DND-41 (cell line): ENCODE results near the gene FGFR3.

Source experiments
- ATAC-seq: fragments of 200-7000 bp; cut with Tn5 transposase; 3 replicates; pipeline ENCODE4 v1.9.1; 2021; ENCODE audit warnings: low read depth; ENCODE audit not compliant: insufficient read depth
- DNase-seq: peaks from one replicate; pipeline ENCODE4 v3.0.0-alpha.2; 2020
- H2AFZ ChIP-seq: 2 replicates; pipeline ENCODE4 v1.6.0; 2012; ENCODE audit warnings: low read depth, low read length
- H3K27ac ChIP-seq: 2 replicates; pipeline ENCODE4 v1.5.1; 2012; ENCODE audit warnings: low read length, inconsistent platforms
- H3K27me3 ChIP-seq: fragments of 200-600 bp; sonication (generic); 2 replicates; pipeline ENCODE4 v1.6.0; 2012; ENCODE audit warnings: low read length, mild to moderate bottlenecking, inconsistent platforms; ENCODE audit not compliant: insufficient read depth, poor library complexity
- H3K36me3 ChIP-seq: 2 replicates; pipeline ENCODE4 v1.5.1; 2012; ENCODE audit warnings: low read length, inconsistent platforms; ENCODE audit not compliant: insufficient read depth
- H3K4me1 ChIP-seq: 2 replicates; pipeline ENCODE4 v1.5.1; 2012; ENCODE audit warnings: mild to moderate bottlenecking, low read length; ENCODE audit not compliant: insufficient read depth
- H3K4me2 ChIP-seq: 2 replicates; pipeline ENCODE4 v1.6.0; 2012; ENCODE audit warnings: mild to moderate bottlenecking, moderate library complexity, low read length, inconsistent platforms; ENCODE audit not compliant: insufficient read depth
- H3K4me3 ChIP-seq, 2 experiments: fragments of 200-600 bp in 1 of 2; shearing (Covaris generic) in 1 of 2; 2 replicates each; pipeline ENCODE4 v1.5.1; 2012 to 2016; ENCODE audit warnings: inconsistent platforms in 2 of 2, low read length in 2 of 2, mild to moderate bottlenecking in 2 of 2, low read depth in 1 of 2, moderate library complexity in 1 of 2
- H3K79me2 ChIP-seq: 2 replicates; pipeline ENCODE4 v1.6.0; 2012; ENCODE audit warnings: low read length, inconsistent platforms; ENCODE audit not compliant: insufficient read depth
- H3K9ac ChIP-seq: 2 replicates; pipeline ENCODE4 v1.6.0; 2012; ENCODE audit warnings: low read depth, mild to moderate bottlenecking, inconsistent platforms, low read length, moderate library complexity
- H3K9me3 ChIP-seq: 2 replicates; pipeline ENCODE4 v1.5.1; 2012; ENCODE audit warnings: low read length, moderate library complexity, mild to moderate bottlenecking, inconsistent platforms; ENCODE audit not compliant: insufficient read depth, severe bottlenecking
- H4K20me1 ChIP-seq: 2 replicates; pipeline ENCODE4 v1.6.0; 2012; ENCODE audit warnings: low read length; ENCODE audit not compliant: insufficient read depth
- EZH2 ChIP-seq: IDR thresholded peaks from 3 replicates; pipeline ENCODE4 v1.6.1; 2012; ENCODE audit warnings: borderline replicate concordance, low read depth, mild to moderate bottlenecking, moderate library complexity, low read length, inconsistent platforms; ENCODE audit not compliant: severe bottlenecking
- TF ChIP-seq, protein P1 (sequence below): IDR thresholded peaks from 2 replicates; pipeline ENCODE4 v1.5.1; 2012; ENCODE audit warnings: borderline replicate concordance, low read length, moderate library complexity, mild to moderate bottlenecking; ENCODE audit not compliant: poor library complexity, severe bottlenecking; ENCODE audit errors: extremely low read depth

The FGFR3 gene

DNA sequence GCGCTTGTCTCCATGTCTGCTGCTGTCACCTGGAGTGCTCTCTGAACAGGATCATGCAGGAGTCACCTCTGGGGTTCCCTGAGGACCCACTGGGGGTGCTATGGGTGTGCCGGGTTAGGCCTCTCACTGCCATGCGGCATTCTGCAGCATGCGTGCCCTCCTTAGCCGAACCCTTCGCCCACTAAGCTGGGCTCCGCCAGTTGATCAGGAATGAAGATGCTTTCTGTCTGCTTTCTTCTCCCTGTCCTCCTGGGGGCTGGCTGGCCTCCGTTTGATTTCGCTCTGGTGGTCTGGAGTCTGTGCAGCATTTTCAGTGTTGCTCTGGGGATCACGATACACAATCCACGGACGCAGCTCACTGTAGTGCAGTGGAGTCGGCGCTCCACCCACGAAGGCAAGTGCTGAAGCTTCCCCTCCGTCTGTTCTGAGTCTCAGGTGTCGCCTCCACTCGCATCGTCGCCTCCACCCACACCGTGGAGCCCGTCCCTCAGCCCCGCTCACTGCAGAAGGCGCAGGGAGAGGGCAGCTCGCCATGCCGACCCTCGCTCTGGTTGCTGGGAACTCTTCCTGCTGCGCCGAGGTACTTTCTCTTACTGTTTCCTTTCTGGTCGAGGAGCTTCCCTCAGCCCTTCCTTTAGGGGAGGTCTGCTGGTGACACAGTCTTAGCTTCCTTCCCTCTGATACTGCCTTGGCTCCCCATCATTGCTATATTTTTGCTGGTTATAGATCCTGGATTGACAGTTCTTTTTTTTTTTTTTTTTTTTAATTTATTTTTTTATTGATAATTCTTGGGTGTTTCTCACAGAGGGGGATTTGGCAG is 33.6 kb downstream of the FGFR3 start:
- peaks cover 27% of the 10 kb centered on the region for H3K4me1 ChIP-seq
- H3K9me3 ChIP-seq: no peaks in the 10 kb centered on the region
- no peak overlapping the region for H3K4me2 ChIP-seq
- ATAC-seq (no peak), DNase-seq (no peak)
- H3K27me3 ChIP-seq: no peaks in the 10 kb centered on the region
- H3K79me2 ChIP-seq: no peaks in the 10 kb centered on the region
- H3K9ac ChIP-seq: no peak overlapping the region
- H3K36me3 ChIP-seq: peaks cover 66% of the 10 kb centered on the region
- no peak overlapping the region for H3K4me3 ChIP-seq
- TF ChIP-seq EZH2: no peak
- TF ChIP-seq, protein P1, sequence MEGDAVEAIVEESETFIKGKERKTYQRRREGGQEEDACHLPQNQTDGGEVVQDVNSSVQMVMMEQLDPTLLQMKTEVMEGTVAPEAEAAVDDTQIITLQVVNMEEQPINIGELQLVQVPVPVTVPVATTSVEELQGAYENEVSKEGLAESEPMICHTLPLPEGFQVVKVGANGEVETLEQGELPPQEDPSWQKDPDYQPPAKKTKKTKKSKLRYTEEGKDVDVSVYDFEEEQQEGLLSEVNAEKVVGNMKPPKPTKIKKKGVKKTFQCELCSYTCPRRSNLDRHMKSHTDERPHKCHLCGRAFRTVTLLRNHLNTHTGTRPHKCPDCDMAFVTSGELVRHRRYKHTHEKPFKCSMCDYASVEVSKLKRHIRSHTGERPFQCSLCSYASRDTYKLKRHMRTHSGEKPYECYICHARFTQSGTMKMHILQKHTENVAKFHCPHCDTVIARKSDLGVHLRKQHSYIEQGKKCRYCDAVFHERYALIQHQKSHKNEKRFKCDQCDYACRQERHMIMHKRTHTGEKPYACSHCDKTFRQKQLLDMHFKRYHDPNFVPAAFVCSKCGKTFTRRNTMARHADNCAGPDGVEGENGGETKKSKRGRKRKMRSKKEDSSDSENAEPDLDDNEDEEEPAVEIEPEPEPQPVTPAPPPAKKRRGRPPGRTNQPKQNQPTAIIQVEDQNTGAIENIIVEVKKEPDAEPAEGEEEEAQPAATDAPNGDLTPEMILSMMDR: peak; percentile 10
- H3K27ac ChIP-seq: no peak overlapping the region
- no peak overlapping the region for H2AFZ ChIP-seq
- no peaks in the 10 kb centered on the region for H4K20me1 ChIP-seq

DNA sequence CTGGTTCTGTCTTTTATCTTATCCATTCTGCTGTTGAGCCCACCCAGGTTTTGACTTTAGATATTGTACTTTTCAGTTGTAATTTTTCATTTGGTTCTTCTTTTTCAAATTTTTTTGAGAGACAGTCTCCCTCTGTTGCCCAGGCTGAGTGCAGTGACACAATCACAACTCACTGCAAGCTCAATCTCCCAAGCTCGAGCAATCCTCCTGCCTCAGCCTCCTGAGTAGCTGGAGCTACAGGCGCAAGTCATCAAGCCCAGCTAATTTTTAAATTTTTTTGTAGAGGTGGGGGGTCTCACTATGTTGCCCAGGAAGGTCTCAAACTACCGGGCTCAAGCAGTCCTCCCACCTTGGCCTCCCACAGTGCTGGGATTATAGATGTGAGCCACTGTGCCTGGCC is 37.1 kb downstream of the FGFR3 start:
- no peak overlapping the region for H2AFZ ChIP-seq
- no peak for TF ChIP-seq EZH2
- TF ChIP-seq, protein P1: peak; percentile 14
- ATAC-seq (peak; percentile 58), DNase-seq (peak; percentile 69)
- H3K4me2 ChIP-seq: peak overlapping the region; percentile 58
- peaks cover 6% of the 10 kb centered on the region; the same call in 1 of the 2 replicates for H3K79me2 ChIP-seq
- peaks cover 59% of the 10 kb centered on the region for H3K4me1 ChIP-seq
- H4K20me1 ChIP-seq: no peaks in the 10 kb centered on the region
- H3K27ac ChIP-seq: peak overlapping the region; percentile 99
- no peaks in the 10 kb centered on the region for H3K9me3 ChIP-seq
- peaks cover 65% of the 10 kb centered on the region for H3K36me3 ChIP-seq
- no peaks in the 10 kb centered on the region for H3K27me3 ChIP-seq
- no peak overlapping the region for H3K4me3 ChIP-seq
- peak overlapping the region; percentile 58 for H3K9ac ChIP-seq

DNA sequence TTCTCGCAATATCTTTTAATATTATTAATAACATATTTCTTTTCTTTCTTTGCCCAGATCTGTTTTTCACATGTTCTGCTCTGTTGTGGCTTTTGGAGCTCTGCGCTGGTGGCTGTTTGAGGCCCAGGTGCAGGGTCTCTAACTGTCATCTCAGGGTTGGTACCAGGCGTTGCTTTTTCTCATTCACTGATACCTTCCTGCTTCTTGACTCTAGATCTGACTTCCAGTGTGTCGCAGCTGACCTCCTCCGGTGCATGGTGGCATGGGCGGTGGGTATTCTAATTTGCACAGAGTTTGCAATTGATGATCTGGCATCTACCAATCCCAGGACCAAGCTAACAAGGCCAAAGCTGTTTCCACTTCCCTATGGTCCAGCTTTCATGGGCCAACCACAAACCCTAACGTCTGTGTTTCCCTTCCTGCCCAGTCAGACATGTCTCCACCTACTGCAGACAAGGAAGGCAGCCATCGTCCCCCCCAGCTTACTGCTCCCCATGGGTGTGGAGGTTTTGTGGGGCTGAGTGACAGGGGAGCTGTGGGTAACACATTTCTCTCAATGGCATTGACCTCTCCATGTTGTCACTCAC is 37.6 kb downstream of the FGFR3 start:
- TF ChIP-seq, protein P1: peak; percentile 57
- no peak for TF ChIP-seq EZH2
- Histone ChIP-seq H3K9ac (peak overlapping the region; percentile 58), H3K4me1 (peaks cover 59% of the 10 kb centered on the region), H3K36me3 (peaks cover 65% of the 10 kb centered on the region), H2AFZ (peak overlapping the region; percentile 67), H3K9me3 (no peaks in the 10 kb centered on the region), H3K27ac (peak overlapping the region; percentile 99), H3K4me2 (peak overlapping the region; percentile 58), H3K27me3 (no peaks in the 10 kb centered on the region), H4K20me1 (no peaks in the 10 kb centered on the region), H3K4me3 (peak overlapping the region in 1 of 2 experiments; percentile 44; a peak in 2 of 4 replicates), H3K79me2 (peaks cover 8% of the 10 kb centered on the region; the same call in 1 of the 2 replicates)
- ATAC-seq: peak; percentile 90
- DNase-seq: peak; percentile 87
